Cardiac muscle cell (in vitro differentiated cells and primary cell): ENCODE results near the gene KRTAP5-2. TPM values are rescaled to one million over a fixed set of nuclear protein-coding genes. Genes with fewer than 3 reads are reported as not detected.

Experiments used
- DNase-seq, 2 donors: peaks; one replicate each; pipeline versions ENCODE4 v3.0.0 to v3.0.0-alpha.2; 2010 to 2017; ENCODE audit warnings: low read depth in 1 of 2, low spot score in 1 of 2
- H3K27ac ChIP-seq: fragments of 200-600 bp; sonication (generic); 2 replicates; pipeline ENCODE4 v1.5.1; 2016
- H3K27me3 ChIP-seq: fragments of 200-600 bp; sonication (generic); 2 replicates; pipeline ENCODE4 v1.6.0; 2016; ENCODE audit warnings: control low read depth
- H3K36me3 ChIP-seq: fragments of 200-600 bp; sonication (generic); 2 replicates; pipeline ENCODE4 v1.5.1; 2016; ENCODE audit warnings: control low read depth
- H3K4me1 ChIP-seq: fragments of 200-600 bp; sonication (generic); 2 replicates; pipeline ENCODE4 v1.8.1; 2017; ENCODE audit warnings: low read depth, mild to moderate bottlenecking, mixed run types
- H3K4me3 ChIP-seq: fragments of 200-600 bp; sonication (generic); 2 replicates; pipeline ENCODE4 v1.5.1; 2016; ENCODE audit warnings: mild to moderate bottlenecking
- H3K9me3 ChIP-seq: fragments of 200-600 bp; sonication (generic); 2 replicates; pipeline ENCODE4 v1.5.1; 2017; ENCODE audit warnings: low read depth, mild to moderate bottlenecking, control low read depth
- CTCF ChIP-seq: IDR thresholded peaks from 2 replicates; pipeline ENCODE4 v1.5.1; 2012; ENCODE audit warnings: low read depth, mild to moderate bottlenecking, low read length
- polyA plus RNA-seq: library from polyadenylated mRNA; unstranded; fragments of >200 nt; fragmentation: Nextera tagmentation; extraction: Ambion mirVana; gene quantifications from 2 replicates; pipeline ENCODE4 v1.2.1, GENCODE V29; 2016
- total RNA-seq: library from RNA; depleted of rRNA; stranded (reverse); fragments of >200 nt; gene quantifications from 2 replicates; pipeline ENCODE4 v1.2.3, GENCODE V29; 2016

Gene KRTAP5-2
- total and polyA plus RNA-seq, 2 experiments from 2014 or later: not detected

- H3K36me3 ChIP-seq: no peaks in the 10 kb centered on the region
- DNase-seq: no peak
- no peak for TF ChIP-seq CTCF
- no peak overlapping the region for H3K27ac ChIP-seq
- H3K4me3 ChIP-seq: no peak overlapping the region
- no peaks in the 10 kb centered on the region for H3K9me3 ChIP-seq
- H3K27me3 ChIP-seq: peaks cover 73% of the 10 kb centered on the region
- peaks cover 17% of the 10 kb centered on the region for H3K4me1 ChIP-seq
Observed at GRCh38 chr11:1549338-1550330, 48.5 kb downstream of the KRTAP5-2 start.

- no peak for TF ChIP-seq CTCF
- no peak overlapping the region for H3K27ac ChIP-seq
- no peaks in the 10 kb centered on the region for H3K9me3 ChIP-seq
- H3K36me3 ChIP-seq: no peaks in the 10 kb centered on the region
- no peak overlapping the region for H3K4me3 ChIP-seq
- peaks cover 73% of the 10 kb centered on the region for H3K27me3 ChIP-seq
- H3K4me1 ChIP-seq: peaks cover 17% of the 10 kb centered on the region
- DNase-seq: peak; percentile 55 to 90
Observed at GRCh38 chr11:1548221-1549070, 49.6 kb downstream of the KRTAP5-2 start.

- H3K4me1 ChIP-seq: peaks cover 17% of the 10 kb centered on the region
- TF ChIP-seq CTCF: no peak
- peak overlapping the region; percentile 36 for H3K4me3 ChIP-seq
- H3K36me3 ChIP-seq: no peaks in the 10 kb centered on the region
- H3K27me3 ChIP-seq: peaks cover 69% of the 10 kb centered on the region
- H3K27ac ChIP-seq: no peak overlapping the region
- no peak for DNase-seq
- no peaks in the 10 kb centered on the region for H3K9me3 ChIP-seq
Observed at GRCh38 chr11:1547467-1548098, 50.5 kb downstream of the KRTAP5-2 start.

Other genes with a start within 250 kb of the KRTAP5-2 start
- 0.69 and 3.0 TPM in 2 replicates for gene BRSK2, start 208.4 kb downstream of the KRTAP5-2 start, total RNA-seq
- gene BRSK2, start 208.4 kb downstream of the KRTAP5-2 start, polyA plus RNA-seq: 1.2 and 2.7 TPM in 2 replicates
- gene MOB2, start 111.5 kb downstream of the KRTAP5-2 start, total RNA-seq: 31.1 and 43.8 TPM in 2 replicates
- 52.0 and 55.9 TPM in 2 replicates for gene MOB2, start 111.5 kb downstream of the KRTAP5-2 start, polyA plus RNA-seq
- 0.51 and 0.60 TPM in 2 replicates for gene DUSP8, start 26.0 kb downstream of the KRTAP5-2 start, total RNA-seq
- gene DUSP8, start 26.0 kb downstream of the KRTAP5-2 start, polyA plus RNA-seq: 0.55 and 0.59 TPM in 2 replicates
- not detected in 2 replicates for gene KRTAP5-1, start 13.0 kb downstream of the KRTAP5-2 start, total RNA-seq
- gene KRTAP5-1, start 13.0 kb downstream of the KRTAP5-2 start, polyA plus RNA-seq: not detected in 2 replicates
- gene KRTAP5-3, start 10.2 kb upstream of the KRTAP5-2 start, total RNA-seq: not detected in 2 replicates
- gene KRTAP5-3, start 10.2 kb upstream of the KRTAP5-2 start, polyA plus RNA-seq: not detected in 2 replicates
- not detected in 2 replicates for gene KRTAP5-4, start 23.8 kb upstream of the KRTAP5-2 start, total RNA-seq
- gene KRTAP5-4, start 23.8 kb upstream of the KRTAP5-2 start, polyA plus RNA-seq: not detected in 2 replicates
- gene KRTAP5-5, start 31.5 kb upstream of the KRTAP5-2 start, total RNA-seq: not detected in 2 replicates
- not detected in 2 replicates for gene KRTAP5-5, start 31.5 kb upstream of the KRTAP5-2 start, polyA plus RNA-seq
- not detected in 2 replicates for gene KRTAP5-6, start 98.9 kb upstream of the KRTAP5-2 start, total RNA-seq
- gene KRTAP5-6, start 98.9 kb upstream of the KRTAP5-2 start, polyA plus RNA-seq: not detected in 2 replicates
- gene IFITM10, start 152.3 kb upstream of the KRTAP5-2 start, total RNA-seq: 1.9 TPM in 1 of 2 replicates, not detected in the other
- 1.4 TPM in 1 of 2 replicates, not detected in the other for gene IFITM10, start 152.3 kb upstream of the KRTAP5-2 start, polyA plus RNA-seq
- 221 and 239 TPM in 2 replicates for gene CTSD, start 165.6 kb upstream of the KRTAP5-2 start, total RNA-seq
- 231 and 258 TPM in 2 replicates for gene CTSD, start 165.6 kb upstream of the KRTAP5-2 start, polyA plus RNA-seq
- not detected in 2 replicates for gene SYT8, start 236.7 kb upstream of the KRTAP5-2 start, total RNA-seq
- gene SYT8, start 236.7 kb upstream of the KRTAP5-2 start, polyA plus RNA-seq: not detected in 2 replicates
- gene TNNI2, start 240.7 kb upstream of the KRTAP5-2 start, total RNA-seq: 1.8 and 3.9 TPM in 2 replicates
- 1.1 and 2.5 TPM in 2 replicates for gene TNNI2, start 240.7 kb upstream of the KRTAP5-2 start, polyA plus RNA-seq